GM04503 (cell line): ENCODE measurements around the gene DUSP6.

ENCODE experiments used
- DNase-seq: peaks from one replicate; pipeline ENCODE4 v3.0.0-alpha.2; 2012; ENCODE audit warnings: low read depth

The DUSP6 gene

GRCh38 chr12:89373763-89374572 is 21.7 kb upstream of the DUSP6 start:
- DNase-seq, result no peak

GRCh38 chr12:89372584-89373370 is 20.5 kb upstream of the DUSP6 start:
- no peak for DNase-seq

DNA sequence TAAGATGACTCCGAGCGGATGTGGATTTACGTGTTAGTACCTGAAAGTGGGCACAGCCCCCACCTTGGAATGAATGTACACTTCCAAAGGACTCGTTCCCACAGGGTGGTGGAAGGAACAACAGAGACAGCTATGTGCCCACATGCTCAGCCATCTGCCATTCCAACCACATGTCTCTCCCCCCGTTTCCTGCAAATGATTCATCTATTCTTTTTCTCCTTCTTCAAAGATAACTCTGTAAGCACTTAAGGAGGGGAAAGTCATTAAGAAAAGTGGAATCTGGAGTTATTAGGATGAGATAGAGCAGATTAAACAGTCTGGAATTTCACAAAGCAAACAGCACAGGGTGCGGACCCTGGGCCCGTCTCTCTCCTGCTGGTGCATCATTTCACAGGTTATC is 18.5 kb upstream of the DUSP6 start:
- no peak for DNase-seq

GRCh38 chr12:89370421-89370831 is 18.1 kb upstream of the DUSP6 start:
- DNase-seq, result no peak

GRCh38 chr12:89369166-89369565 is 16.9 kb upstream of the DUSP6 start:
- no peak for DNase-seq

- DNase-seq, result no peak
Measured at GRCh38 chr12:89368391-89368790, 16.1 kb upstream of the DUSP6 start.

DNA sequence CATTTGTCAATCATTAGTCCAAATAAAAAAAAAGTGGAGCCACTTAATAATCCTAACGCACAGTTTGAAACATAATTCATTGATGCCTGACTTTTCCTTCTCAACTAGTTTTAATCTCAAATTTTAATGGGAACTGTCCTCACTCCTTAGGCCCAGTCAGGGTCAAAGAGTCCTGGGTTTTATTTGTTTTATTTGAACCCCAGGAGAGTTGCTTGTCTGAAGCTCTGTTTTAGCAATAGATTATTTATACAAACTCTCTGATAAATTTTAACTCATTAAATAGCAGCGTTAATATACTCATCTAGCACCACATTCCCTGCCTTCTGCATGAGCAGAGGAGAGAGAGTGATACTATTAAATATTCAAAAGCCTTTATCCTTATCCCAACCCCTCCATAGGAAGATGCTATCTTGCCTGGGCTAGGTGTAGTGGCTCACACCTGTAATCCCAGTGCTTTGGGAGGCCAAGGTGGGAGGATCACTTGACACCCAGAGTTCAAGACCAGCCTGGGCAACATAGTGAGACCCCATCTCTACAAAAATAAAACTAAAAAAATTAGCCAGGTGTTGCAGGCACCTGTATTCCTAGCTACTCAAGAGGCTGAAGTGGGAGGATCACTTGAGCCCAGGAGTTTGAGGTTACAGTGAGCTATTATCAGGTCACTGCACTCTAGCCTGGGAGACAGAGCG is 14.5 kb upstream of the DUSP6 start:
- no peak for DNase-seq

DNA sequence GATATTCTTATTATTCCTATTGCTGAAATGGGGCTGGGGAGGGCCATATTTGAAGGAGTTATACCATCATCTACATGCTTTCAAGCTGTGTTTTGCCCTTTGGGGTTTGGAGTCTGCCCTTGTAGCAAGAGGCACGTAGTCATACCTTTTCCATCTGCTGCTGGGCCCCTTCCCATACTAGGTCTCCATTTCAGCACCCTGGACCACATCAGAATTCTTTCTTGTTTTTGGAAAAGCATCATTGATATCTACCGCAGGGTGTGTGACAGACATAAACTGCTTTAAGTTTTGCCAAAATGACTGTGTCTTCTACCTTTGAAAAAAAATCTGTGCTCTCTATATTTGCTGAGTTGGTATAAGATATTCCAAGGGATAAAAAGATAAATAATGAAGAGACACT is 12.3 kb upstream of the DUSP6 start:
- DNase-seq, result no peak

- DNase-seq, result no peak
Measured at GRCh38 chr12:89364058-89364457, 11.8 kb upstream of the DUSP6 start.

- DNase-seq, result no peak
Measured at GRCh38 chr12:89363582-89363981, 11.3 kb upstream of the DUSP6 start.

DNA sequence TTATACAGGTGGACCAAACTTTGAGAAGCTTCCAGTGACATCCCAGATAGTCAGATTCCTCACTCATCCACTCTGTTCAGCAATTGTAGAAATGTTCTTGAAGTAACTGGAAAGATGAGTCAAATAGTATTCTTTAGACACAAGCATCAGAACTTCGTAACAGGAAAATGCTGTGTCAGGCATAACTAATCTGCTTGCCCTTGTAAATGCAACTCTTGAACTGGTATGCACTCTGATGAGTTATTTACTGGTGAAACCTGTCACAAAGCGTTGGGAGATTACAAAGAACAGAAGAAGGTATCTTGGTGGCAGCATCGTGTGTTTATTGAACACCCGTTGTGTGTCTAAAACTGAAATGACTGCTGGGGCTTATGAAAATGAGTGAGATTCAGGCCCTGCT is 10.8 kb upstream of the DUSP6 start:
- no peak for DNase-seq

DNA sequence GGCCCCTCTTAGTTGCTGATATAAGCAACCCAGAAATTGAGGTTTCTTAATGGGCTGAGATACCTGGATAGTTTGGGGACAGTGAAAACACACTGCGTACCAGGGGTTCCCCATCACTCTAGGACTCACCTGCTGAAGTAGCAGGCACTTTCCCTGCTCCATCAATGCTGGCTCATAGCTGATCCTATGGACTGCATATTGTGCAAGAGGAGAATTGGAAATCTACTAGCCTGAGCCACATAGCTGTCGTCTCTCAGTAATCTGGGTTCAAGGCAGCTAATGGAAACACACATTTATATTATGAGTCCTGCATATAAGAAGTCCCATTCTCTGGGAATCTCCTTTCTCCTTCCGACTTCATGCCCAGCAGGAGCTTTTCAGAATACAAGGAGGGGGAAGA is 7.3 kb upstream of the DUSP6 start:
- no peak for DNase-seq

GRCh38 chr12:89358805-89359204 is 6.5 kb upstream of the DUSP6 start:
- DNase-seq, result no peak

- DNase-seq, result no peak
Measured at GRCh38 chr12:89357297-89357730, 5.0 kb upstream of the DUSP6 start.

DNA sequence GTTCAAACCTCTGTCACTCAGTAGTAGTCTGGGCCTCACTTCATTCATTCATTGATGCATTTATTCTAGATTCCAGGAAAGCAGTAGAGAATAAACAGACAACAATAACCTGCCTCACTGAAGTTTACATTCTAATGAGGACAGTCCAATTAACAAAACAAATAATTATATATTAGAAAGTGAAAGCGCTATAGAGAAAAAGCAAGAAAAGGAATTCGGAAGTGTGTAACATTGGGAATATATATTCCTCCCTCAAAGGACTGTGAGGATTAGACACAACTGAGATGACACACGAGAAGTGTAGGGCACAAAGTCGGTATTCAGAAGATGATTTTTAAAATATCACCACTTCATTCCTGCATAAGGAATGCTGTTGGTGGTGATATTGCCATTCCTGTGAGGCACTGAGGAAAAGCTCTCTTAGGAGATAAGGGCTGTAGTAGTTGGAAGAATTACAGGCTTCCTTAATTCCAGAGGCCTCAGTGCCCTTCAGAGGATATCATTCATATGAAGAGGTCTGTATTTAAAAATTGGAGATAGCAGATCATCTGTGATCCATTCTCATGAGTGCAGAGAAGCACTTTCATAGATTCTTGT is 3.9 kb upstream of the DUSP6 start:
- DNase-seq, result no peak

DNA sequence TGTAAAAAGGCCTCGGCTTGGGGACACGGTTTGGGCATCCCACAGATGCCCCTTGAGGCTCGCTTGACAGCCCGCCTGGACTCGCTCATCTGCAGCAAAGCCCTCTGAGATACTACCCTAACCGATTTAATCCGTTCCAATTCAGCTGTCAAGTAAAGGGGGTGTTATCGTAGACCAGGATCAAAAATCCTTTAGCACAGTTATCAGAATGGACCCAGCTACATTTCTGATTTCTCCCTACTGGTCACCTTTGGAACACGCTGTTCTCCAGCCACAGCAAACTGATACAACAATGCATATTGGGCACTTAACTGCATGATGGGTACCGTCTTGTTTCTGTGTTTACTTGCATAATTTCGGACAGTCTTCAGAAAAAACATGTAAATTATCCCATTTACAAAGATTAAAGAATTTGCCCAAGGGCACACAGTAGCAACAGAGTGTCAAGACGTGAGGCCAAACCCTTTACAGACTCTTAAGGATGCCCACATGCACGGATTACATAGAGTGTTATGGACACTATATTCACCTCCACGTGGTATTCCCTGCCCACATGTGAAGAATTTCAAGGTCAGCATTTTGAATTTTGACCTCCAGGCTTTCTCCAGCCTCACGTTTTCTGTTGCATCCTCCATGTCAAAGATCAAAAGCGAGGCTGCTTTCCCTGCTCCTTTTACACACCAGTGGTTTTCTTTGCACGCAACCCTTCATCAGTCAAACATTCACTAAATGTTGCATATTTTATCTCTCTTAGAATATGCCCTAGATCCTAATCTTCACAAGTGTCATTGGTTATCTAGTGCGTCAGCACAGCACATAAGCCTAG is 3.2 kb upstream of the DUSP6 start:
- DNase-seq, result no peak

GRCh38 chr12:89354612-89355067 is 2.3 kb upstream of the DUSP6 start:
- DNase-seq, result no peak

GRCh38 chr12:89353823-89354611 is 1.7 kb upstream of the DUSP6 start:
- DNase-seq, result no peak

DNA sequence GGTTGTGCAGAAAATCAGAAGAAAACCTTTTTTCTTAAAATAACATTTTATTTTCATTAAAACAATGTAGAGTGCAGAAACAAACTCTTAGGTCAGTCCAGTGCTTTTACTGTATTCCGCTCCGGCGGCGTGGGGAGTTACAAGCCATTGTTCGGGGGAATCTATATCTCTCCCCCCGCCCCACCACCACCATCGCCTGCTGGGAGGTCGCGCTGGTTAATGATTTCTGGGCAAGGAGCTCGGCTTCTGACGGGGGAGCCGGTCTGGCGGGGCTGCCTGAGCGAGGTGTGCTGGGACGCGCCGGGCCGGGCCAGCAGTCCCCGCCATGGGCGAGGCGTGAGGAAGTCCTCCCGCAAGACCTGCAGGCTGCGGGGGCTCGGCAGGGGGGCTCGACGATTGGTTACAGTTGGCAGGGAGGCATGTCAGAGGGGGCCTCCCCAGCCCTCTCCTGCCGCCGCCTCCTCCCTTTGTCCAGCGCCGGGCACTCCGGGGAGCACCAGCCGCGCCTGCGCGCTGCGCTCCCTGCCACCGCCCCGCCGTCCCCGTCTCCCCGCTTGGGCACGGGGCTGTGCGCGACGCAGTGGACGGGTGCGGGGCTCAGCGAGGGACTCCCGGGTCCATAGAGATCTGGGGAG is 1.0 kb upstream of the DUSP6 start:
- DNase-seq, result no peak

- DNase-seq, result no peak
Measured at GRCh38 chr12:89352242-89352491, 134 bp downstream of the DUSP6 start.
